ENCODE results near the gene GPRIN1. TPM values are rescaled to one million over a fixed set of nuclear protein-coding genes. Genes with fewer than 3 reads are reported as not detected.
A peak's percentile ranks its signal among the peaks of the same experiment; 100 is the strongest.

Gene GPRIN1
- total and polyA plus RNA-seq, 7 donors = 0.18 to 1.2 (median 0.30) TPM

DNA sequence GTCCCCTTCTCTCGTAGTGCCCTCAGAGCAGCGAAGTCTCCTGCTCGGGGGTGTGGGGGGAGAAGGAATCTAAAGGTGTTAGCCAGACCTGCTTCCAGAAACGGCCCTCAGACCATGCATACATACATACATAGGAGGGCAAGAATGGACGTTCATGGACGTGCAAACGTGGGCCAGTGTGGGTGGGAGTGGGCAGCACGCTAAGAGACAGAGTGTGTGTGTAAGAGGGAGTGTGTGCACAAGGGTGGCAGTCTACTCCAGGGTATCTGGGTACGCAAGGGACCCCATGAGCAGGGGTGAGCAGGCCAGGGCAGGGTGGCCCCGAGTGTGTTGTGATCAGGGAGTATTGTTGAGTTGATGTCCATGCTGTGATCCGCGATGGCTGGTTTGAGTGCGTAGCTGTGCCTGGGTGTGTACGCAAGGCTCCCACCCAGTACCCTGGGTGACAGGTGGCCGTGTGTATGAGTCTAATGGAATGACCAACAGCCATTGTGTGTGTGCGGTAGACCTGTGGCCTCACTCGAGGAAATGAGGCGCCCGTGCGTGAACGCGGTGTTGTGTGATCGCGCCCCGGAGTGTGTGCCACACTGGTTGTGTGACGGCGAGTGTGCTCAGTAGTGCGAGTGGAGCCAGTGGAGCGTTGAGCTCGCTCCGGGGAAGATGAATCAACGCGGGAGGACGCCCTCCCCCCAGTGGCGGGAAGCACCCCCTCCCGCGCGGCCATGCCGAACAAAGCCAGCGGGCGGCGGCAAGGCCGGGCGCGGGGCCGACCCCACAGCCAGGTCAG, 826 bp downstream of the GPRIN1 start:
- peak in 1 of 4 donors; percentile 5 for ATAC-seq
- Histone ChIP-seq H3K4me3 (peak overlapping the region; percentile 67), H3K36me3 (ENCODE audit: insufficient read depth in 1 of 2, low read depth in 1 of 2) (no peaks in the 10 kb centered on the region), H3K4me1 (no peaks in the 10 kb centered on the region), H3K9me3 (no peaks in the 10 kb centered on the region), H3K27me3 (ENCODE audit: insufficient read depth in 3 of 3, low read length in 2 of 3) (peaks cover 0 to 38% (median 3%) of the 10 kb centered on the region in 3 donors), H3K27ac (no peak overlapping the region)
- TF ChIP-seq, protein P1, sequence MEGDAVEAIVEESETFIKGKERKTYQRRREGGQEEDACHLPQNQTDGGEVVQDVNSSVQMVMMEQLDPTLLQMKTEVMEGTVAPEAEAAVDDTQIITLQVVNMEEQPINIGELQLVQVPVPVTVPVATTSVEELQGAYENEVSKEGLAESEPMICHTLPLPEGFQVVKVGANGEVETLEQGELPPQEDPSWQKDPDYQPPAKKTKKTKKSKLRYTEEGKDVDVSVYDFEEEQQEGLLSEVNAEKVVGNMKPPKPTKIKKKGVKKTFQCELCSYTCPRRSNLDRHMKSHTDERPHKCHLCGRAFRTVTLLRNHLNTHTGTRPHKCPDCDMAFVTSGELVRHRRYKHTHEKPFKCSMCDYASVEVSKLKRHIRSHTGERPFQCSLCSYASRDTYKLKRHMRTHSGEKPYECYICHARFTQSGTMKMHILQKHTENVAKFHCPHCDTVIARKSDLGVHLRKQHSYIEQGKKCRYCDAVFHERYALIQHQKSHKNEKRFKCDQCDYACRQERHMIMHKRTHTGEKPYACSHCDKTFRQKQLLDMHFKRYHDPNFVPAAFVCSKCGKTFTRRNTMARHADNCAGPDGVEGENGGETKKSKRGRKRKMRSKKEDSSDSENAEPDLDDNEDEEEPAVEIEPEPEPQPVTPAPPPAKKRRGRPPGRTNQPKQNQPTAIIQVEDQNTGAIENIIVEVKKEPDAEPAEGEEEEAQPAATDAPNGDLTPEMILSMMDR (IDR thresholded peaks at IDR 0.05) = no peak
- 27 to 42% (median 34%) methylated on average over 31 to 46 of the region's 46 CpGs for WGBS, 3 donors
- no peak for DNase-seq
- intact Hi-C loops (cut with DNase I) = no loop called here

DNA sequence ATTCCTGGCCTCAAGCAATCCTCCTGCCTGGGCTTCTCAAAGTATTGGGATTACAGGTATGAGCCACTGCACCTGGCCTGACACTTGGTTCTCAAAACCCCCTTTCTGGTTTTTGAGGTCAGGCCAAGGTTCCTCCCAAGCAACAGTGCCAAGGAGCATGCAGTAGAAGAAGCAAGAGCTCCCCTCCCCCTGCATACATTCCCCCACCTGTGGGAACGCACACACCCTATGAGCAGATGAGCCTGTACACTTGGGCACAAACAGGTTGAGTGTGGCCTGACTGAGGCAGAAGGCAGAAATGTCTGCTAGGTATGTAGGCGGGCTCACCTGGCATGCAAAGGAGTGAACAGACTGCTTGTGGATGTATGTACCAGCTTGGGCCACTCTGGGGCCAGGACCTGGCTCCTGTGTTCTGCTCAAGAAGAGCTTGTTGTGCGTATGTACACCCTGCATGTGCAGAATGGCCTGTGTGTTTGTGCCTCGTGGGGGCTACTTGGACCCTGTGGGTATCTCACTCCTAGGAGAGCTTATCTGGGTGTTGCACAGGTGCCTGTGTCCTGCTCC, 1.7 kb downstream of the GPRIN1 start:
- Histone ChIP-seq H3K36me3 (ENCODE audit: insufficient read depth in 1 of 2, low read depth in 1 of 2) (no peaks in the 10 kb centered on the region), H3K9me3 (no peaks in the 10 kb centered on the region), H3K27me3 (ENCODE audit: insufficient read depth in 3 of 3, low read length in 2 of 3) (peaks cover 0 to 40% (median 3%) of the 10 kb centered on the region in 3 donors), H3K4me3 (no peak overlapping the region), H3K4me1 (no peaks in the 10 kb centered on the region), H3K27ac (no peak overlapping the region)
- intact Hi-C loops (cut with DNase I) = no loop called here
- TF ChIP-seq, protein P1 (IDR thresholded peaks at IDR 0.05) = no peak
- WGBS, 3 donors = 92 to 96% (median 96%) methylated on average over 4 of the region's 4 CpGs
- DNase-seq = no peak
- ATAC-seq = no peak

DNA sequence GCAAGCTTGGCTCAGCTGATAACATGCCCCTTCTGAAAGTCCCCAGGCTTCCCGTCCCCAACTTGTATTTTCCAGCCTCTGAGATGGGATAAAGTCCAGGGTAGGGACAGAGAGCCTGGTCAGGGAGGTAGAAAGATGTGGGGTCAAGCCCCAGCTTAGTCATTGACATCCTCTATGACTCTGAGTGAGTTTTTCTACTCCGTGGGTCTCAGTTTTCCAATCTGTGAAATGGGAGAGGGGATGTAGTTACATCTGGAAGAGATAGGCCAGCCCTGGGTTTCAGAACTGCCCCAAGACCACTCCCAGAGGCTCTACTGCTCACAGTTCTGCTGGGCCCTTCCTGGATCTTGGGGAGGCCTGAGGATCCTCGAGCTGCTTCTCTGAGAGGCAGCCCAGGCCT, 3.1 kb downstream of the GPRIN1 start:
- no peaks in the 10 kb centered on the region for H3K4me1 ChIP-seq
- DNase-seq (no peak), ATAC-seq (no peak)
- TF ChIP-seq, protein P1 (IDR thresholded peaks at IDR 0.05) = no peak
- H3K27ac ChIP-seq = no peak overlapping the region
- H3K9me3 ChIP-seq = no peaks in the 10 kb centered on the region
- no peaks in the 10 kb centered on the region for H3K36me3 ChIP-seq (ENCODE audit: insufficient read depth in 1 of 2, low read depth in 1 of 2)
- no peak overlapping the region for H3K4me3 ChIP-seq
- H3K27me3 ChIP-seq (ENCODE audit: insufficient read depth in 3 of 3, low read length in 2 of 3) = peaks cover 0 to 35% (median 3%) of the 10 kb centered on the region in 3 donors
- WGBS, 3 donors = 79 to 85% (median 80%) methylated on average over 3 of the region's 3 CpGs
- intact Hi-C loops (cut with DNase I) = no loop called here

DNA sequence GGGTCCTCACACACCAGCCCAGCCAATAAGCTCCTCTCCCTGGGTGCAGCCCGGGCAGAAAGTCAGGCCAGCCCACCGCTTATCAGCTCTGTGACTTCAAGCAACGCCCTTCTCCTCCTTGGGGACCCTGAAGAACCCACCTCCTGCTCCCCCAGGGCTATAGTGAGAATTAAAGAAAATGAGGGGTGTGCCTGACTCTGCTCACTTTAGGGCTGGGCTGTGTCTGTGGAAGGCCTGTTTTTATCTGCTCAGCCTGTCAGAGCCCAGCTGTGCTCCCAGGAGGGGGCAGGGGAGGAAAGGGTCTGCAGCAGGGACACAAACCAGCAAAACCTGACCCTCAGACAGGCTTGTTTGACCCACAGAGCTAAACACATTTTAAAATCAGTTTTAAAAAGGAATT, 3.9 kb downstream of the GPRIN1 start:
- H3K27ac ChIP-seq = no peak overlapping the region
- DNase-seq = no peak

More for the DNA sequence above, 3.9 kb downstream of the GPRIN1 start:
- H3K4me3 ChIP-seq = no peak overlapping the region
- 37 to 64% (median 54%) methylated on average over 3 of the region's 3 CpGs for WGBS, 3 donors
- ATAC-seq = no peak
- no peaks in the 10 kb centered on the region for H3K9me3 ChIP-seq
- no peaks in the 10 kb centered on the region for H3K36me3 ChIP-seq (ENCODE audit: insufficient read depth in 1 of 2, low read depth in 1 of 2)
- no peaks in the 10 kb centered on the region for H3K4me1 ChIP-seq
- peaks cover 0 to 29% (median 3%) of the 10 kb centered on the region in 3 donors for H3K27me3 ChIP-seq (ENCODE audit: insufficient read depth in 3 of 3, low read length in 2 of 3)
- intact Hi-C loops (cut with DNase I) = no loop called here
- TF ChIP-seq, protein P1 (IDR thresholded peaks at IDR 0.05) = no peak
